Stimulated activated CD8-positive, alpha-beta memory T cell treated with anti-CD3 and anti-CD28 coated beads, Interleukin-15, amount 100 ng/mL, for 4 hours (primary cell): ENCODE measurements around the gene EVI5.
"Not testable (repeated sequence)": the region's sequence is repeated elsewhere in the genome, so short reads cannot be mapped to it uniquely, and the experiment has no call there.

Experiments used
- DNase-seq, 2 donors: peaks; one replicate each; pipeline ENCODE4 v3.0.0-alpha.2; 2020; ENCODE audit warnings: low read depth in 2 of 2

The EVI5 gene

DNA sequence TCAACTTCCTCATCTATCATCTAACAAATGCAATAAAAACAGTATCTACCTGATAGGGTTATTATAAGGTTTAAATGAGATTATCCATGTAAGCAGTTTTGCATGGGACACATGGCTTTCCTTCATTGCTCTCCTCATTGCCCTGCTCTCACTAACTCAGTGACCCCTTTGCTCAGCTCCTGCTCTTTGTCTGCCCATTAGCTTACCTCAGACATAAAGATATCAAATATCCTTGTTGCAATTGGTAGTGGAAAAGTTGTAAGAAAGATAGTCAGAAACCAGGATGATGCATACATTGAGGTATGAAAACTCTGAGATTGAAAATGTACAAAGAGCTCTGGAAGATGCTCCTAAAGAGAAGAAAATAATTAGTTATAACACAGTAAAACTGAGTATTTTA is 89.8 kb downstream of the EVI5 start:
- no peak for DNase-seq

DNA sequence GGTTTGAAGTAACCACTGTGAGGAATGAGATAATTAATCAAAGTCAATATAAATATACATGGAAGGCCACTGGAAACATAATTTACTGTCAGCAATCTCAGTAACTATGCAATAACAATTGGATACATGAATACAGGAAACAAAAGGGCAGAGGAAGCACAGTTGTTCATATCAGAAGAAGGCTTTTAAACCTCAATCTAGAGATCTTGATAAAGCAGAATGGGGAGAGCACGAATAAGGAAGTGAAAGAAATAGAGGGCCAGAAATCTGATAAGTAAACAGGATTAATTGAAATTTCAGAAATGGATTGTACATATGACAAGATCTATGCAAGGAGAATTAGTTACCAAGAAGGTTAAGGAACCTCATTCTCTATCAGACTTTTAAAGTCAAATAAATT is 93.0 kb downstream of the EVI5 start:
- no peak for DNase-seq

DNA sequence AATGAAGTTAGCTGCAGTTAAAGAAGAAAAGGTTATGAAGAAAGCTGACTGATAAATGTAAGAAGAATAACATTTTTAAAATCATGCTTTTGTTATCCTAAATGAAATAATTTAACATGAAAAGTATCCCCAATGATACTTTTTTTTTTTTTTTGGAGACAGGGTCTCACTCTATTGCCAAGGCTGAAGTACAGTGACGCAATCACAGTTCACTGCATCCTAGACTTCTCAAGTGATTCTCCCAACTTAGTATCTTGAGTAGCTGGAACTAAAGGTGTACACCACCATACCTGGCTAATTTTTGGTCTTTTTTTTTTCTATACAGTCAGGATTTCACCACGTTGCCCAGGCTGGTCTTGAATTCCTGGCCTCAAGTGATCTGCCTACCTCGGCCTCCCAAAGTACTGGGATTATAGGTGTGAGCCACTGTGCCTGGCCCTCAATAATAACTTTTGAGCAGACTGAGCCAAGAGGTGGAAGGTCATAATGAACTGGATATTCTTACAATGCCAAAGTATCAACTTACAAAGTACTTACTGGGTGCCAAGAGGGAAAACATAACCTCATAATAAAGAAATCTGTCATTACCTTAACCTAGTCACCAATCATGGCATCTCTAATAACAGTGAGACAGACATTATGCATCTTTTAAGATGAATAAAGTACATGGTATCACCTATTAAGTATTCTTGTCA is 94.5 kb downstream of the EVI5 start:
- DNase-seq: no peak

DNA sequence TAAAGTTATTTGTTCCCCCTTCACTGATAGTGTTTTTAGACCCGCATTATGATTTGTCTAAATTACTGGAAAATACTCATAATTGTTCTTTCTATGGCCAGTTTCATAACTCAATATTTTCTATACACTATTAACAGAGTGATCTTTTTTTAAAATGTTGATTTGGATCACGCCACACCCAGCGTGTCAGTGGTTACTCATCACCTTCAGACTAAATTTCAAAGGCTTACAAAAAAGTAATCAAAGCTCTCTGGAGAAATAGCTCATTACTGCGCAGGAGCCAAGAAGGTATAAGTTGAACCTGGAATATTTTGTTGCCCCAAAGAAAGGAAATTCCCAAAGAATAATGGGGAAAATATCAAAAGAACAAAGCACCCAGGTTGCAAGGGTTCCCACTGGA is 104.9 kb downstream of the EVI5 start:
- DNase-seq: no peak

DNA sequence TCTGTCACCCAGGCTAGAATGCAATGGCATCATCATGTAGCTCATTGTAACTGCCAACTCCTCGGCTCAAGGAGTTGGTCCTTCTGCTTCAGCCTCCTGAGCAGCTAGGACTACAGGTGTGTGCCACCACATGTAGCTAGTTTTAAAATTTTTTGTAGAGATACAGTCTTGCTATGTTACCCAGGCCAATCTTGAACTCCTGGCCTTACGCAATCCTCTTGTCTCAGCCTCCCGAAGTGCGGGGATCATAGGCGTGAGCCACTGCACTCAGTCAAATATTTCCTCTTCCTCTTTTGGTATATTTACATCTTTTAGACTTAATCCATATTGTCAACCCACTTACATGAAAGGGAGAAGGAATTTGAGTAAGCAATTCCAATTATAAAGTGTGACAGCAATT is 121.1 kb downstream of the EVI5 start:
- no peak for DNase-seq

DNA sequence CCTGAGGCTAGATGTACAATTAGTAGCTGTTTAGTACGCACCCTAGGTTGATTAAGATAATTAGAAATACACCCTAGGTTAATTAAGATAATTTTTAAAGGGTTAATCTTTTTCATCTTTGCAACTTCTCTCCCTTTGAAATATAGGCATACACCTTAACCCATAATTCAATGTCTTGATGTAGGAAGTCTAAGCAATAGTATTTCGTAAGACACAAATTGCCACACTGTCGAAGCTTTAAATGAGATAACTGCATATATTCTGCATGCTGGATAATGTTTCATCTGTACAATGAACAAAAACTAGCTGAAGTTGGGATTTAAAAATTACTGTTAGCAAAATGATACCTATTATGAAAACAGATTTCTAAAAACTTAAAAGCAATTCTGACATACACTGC is 122.9 kb downstream of the EVI5 start:
- no peak for DNase-seq

DNA sequence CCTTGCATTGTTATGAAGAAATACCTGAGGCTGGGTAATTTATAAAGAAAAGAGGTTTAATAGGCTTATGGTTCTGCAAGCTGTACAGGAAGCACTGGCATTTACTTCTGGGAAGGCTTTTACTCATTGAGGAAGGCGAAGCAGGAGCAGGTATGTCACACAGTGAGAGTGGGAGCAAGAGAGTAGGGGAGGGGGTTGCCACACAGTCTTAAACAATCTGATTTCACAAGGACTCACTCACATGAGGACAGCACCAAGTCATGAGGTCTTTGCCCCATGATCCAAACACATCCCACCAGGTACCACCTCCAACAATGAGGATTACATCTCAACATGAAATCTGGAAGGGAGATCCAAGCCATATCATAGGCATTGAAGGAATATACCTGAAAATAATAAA is 127.2 kb downstream of the EVI5 start:
- DNase-seq: no peak

DNA sequence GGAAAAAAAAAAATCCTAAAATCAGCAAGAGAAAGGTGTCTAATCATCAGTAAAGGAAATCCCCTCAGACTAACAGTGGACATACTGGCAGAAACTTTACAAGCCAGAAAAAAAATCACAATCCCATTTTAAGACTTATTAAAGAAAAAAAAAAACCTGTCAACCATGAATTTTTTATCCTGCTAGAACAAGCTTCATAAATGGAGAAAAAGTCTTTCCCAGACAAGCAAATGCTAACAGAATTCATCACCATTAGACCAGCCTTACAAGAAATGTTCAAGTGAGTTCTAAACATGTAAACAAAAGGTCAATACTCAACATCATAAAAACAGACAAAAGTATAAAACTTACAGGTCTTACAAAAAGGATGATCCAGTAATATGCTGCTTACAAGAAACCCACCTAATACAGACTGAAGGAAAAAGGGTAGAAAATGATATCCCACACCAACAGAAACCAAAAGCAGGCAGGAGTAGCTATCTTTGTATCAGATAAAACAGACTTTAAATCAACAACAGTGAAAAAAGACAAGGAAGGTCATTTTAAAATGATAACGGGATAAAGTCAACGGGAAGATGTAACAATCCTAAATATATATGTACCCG is 129.6 kb downstream of the EVI5 start:
- DNase-seq: no peak

DNA sequence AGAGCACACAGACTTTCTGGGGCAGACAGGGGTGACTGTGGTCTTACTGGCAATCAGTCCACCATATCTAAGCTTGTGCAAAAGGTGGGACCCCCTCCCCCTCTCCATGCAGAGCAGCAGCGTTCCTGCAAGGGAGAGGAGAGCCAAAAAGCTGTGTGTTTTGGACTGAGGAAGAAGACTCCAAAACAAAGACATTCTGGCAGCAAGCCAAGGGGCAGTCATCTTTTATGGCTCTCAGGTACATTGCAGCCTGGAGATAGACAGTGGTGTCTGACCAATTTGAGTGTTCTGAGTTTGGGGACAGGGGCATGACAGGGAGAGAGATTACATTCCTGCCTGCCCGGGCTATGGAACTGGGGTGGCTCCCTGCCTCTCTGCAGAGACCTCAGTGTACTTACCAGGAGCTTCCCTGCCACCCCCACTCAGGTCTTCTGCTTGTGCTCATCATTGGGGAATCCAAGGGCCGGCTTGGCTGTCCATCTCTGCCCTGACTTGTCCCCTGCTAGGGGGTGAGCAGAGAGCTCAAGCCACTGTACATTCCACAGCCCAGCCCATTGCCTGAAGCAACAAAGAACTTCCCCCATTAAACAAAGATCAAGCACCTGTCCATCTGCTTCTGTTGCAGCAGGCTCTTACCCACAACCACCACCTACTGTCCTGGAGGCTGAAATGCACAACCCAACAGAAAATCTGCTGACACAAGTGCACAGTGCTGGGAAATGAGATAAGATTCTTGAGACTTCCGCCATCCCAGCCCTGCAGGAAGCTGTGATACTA is 131.1 kb downstream of the EVI5 start:
- no peak for DNase-seq

DNA sequence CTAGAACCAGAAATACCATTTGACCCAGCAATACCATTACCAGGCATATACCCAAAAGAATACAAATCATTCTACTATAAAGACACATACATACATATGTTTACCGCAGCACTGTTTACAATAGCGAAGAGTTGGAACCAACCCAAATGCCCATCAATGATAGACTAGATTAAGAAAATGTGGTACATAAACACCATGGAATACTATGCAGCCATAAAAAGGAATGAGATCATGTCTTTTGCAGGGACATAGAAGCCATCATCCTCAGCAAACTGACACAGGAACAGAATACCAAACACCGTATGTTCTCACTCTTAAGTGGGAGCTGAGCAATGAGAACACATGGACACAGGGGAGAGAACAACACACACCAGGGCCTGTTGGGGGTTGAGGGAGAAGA is 144.2 kb downstream of the EVI5 start:
- not testable (repeated sequence) for DNase-seq

DNA sequence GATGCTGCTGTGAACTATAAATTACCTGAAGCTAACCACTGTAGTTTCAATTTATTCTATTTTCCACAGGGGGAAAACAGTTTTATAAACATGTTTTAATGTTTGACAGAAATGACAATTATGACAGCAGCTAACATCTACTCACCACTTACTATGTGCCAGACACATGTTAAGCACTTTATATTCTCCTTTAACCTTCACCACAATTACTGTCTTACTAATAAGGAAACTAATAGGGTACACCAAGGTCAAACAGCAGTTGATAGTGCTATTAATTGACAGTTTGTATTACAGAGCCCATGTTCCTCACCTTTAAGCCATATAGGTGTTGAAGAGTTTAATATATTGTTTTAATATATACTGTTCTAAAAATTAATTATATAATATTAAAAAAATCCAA is 146.4 kb downstream of the EVI5 start:
- DNase-seq: no peak

DNA sequence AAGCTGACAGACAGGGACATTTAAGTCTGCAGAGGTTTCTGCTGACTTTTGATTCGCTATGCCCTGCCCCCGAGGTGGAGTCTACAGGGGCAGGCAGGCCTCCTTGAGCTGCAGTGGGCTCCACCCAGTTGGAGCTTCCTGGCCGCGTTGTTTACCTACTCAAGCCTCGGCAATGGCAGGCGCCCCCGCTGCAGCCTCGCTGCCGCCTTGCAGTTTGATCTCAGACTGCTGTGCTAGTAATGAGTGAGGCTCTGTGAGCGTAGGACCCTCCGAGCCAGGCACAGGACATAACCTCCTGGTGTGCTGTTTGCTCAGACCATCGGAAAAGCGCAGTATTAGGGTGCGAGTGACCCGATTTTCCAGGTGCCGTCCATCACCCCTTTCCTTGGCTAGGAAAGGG is 149.7 kb downstream of the EVI5 start:
- not testable (repeated sequence) for DNase-seq

DNA sequence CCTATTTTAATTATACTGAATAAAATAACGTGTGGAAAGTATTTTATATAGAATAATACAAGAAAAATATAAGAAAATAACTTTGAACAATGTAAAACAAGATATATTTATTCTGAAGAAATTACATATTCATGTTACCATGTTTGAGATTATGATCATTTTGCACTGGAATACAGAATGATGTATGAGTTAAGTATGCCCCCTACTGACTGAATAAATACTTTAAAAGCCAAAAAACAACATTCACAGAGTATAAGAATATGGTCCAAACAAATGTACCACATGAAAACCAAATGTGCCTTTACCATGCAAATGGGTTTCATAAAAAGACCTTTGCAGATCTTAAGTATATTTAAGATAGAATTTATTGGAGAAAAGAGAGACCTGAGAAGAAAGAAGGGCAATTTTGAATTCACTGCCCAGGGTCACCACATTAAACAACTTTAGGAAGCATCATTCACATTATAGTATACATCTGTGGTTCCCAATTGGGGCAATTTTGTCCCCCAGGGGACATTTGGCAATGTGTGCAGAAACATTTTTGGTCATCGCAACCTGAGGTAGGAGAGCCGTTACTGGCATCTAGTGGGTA is 161.6 kb downstream of the EVI5 start:
- DNase-seq: no peak

DNA sequence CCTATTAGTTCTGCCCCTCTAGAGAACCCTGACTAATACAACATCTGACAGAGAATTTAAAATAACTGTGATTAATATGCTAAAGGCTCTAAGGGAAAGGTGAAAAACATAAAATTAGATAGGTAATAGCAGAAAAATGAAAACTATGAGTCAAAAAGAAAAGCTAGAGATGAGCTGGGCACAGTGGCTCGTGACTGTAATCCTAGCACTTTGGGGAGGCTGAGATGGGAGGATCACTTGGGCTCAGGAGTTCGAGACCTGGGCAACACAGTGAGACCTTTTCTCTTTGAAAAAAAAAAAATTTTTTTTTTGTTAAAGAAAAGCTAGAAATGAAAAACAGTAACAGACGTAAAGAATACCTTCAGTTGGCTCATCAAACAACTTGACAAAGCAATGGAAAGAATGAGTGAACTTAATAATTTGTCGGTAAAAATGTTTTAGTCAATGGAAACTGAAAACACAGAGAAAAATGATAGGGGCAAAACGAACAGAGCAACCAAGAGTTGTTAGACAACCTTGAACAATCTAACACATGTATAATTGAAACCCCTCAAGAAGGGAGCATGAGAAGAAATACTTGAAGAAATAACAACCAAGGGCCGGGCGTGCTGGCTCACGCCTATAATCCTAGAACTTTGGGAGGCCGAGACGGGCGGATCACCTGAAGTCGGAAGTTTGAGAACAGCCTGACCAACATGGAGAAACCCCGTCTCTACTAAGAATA is 165.3 kb downstream of the EVI5 start:
- DNase-seq: no peak

DNA sequence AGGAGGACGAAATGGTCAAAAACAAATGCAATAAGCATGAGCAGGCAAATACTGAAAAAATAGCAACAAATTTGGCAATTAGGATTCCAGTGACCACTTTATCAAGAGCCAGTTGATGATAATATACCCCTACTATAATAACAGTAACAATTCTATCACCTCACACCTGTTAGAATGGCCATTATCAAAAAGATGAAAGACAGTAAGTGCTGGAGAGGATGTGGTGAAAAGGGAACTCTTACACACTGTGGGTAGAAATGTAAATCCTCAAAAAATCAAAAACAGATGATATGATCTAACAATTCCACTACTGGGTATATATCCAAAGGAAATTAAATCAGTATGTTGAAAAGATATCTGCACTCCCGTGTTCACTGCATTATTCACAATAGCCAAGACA is 183.9 kb downstream of the EVI5 start:
- DNase-seq: no peak

DNA sequence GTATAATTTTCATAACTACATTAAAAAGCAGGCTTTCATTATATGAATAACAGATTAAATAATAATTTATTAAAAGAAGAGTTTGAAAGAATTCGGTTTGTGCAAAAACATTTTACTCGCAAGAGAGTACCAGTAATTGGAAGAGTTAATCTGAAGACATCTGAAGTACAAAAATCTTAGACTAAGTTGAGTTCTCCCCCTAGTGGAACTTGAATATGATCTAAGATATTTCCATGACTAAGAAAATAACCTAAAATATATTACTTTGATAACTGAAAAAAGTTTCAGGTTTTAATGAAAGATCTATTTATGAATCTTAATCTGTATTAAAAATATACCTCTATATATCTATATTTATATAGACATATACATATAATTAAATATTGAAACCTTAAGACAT is 185.7 kb downstream of the EVI5 start:
- no peak for DNase-seq

DNA sequence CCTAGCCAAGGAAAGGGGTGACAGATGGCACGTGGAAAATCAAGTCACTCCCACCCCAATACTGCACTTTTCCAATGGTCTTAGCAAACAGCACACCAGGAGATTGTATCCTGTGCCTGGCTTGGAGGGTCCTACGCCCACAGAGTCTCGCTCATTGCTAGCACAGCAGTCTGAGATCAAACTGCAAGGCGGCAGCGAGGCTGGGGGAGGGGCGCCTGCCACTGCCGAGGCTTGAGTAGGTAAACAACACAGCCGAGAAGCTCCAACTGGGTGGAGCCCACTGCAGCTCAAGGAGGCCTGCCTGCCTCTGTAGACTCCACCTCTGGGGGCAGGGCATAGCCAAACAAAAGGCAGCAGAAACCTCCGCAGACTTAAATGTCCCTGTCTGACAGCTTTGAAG is 195.5 kb downstream of the EVI5 start:
- not testable (repeated sequence) for DNase-seq

DNA sequence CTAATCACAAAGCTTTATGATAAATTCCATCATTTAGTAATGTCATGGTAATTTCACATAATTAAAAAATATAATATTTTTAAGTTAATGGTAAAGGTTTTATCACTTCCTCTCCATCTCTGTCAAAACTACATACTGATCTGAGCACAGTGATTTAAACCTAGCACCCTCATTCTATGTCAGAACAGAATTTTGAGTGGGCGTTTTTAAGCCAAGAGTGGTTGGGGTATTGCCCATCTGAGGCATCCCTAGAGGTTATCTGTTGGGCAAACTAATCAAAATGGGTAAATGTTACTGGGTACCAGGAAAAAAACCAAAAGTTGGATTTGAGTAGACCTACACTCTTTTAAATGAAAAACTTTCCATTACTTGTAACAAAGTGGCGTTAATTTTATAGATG is 197.5 kb downstream of the EVI5 start:
- DNase-seq: no peak

DNA sequence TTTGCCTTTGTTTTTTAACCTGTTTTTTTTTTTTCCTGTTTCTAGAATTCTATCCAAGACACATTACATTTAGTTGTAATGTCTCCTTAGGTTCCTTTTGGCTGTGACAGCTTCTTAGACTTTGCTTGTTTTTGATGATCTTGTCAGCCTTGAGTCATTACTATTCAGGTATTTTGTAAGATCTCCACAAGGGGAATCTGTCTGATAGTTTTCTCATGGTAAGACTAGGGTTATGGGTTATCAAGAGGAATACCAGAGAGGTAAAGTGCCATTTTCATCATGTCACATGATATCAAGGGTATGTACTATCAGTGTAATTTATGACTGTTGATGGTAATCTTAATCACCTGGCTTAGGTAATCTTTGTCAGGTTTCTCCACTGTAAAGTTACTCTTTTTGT is 199.1 kb downstream of the EVI5 start:
- DNase-seq: no peak

DNA sequence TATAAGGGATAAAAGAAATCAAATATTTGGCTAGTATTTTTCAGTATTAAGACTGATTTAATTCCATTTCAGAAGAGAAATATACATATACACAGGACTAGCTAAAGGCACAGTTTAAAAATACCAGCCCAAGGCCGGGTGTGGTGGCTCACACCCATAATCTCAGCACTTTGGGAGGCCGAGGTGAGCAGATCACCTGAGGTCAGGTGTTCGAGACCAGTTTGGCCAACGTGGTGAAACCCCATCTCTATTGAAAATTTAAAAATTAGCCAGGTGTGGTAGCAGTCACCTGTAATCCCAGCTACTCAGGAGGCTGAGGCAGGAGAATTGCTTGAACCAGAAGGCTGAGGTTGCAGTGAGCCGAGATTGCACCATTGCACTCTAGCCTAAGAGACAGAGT is 200.1 kb downstream of the EVI5 start:
- DNase-seq: not testable (repeated sequence)

DNA sequence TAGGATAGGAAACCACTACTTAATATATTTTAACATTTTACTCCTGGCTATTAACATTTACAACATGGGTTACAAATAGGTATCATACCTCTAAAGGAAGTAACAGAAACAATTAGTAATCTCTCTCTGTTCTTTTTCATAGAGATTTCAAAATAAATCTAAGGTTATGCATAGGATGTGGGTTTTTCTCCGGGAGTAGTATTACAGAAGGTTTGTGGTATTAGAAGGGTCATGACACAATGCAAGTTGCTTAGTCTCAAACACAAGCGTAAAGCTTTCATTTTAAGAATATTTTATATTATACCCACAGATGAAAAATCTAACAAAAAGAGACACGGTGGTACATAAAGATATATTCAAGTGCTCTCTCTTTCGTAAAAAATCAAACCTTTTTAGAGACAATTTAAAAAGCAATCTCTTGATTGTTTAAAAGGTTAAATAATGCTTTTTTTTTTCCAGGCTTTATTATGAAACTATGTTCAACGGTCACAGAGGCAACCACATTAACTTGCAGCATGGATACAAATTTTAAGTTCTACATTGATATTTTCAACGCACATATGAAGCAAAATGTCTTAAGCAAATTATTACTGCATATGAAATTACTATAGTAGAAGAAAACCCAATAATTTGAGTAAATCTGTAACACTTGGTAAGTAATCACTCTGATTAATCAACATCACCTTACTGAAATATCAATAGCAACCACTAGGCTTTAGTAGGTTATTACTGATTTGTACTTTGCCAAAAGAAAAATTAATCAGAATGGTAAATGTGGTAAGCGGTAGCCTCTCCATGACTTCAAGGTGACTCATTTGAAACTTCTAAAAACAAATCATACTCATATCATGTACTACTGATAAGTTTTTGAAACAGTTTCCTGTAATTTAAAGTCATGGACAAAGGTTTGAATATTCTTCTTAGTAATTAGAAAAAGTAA is 200.8 kb downstream of the EVI5 start:
- no peak for DNase-seq
